ENCODE data around the gene RPL10.

DNA sequence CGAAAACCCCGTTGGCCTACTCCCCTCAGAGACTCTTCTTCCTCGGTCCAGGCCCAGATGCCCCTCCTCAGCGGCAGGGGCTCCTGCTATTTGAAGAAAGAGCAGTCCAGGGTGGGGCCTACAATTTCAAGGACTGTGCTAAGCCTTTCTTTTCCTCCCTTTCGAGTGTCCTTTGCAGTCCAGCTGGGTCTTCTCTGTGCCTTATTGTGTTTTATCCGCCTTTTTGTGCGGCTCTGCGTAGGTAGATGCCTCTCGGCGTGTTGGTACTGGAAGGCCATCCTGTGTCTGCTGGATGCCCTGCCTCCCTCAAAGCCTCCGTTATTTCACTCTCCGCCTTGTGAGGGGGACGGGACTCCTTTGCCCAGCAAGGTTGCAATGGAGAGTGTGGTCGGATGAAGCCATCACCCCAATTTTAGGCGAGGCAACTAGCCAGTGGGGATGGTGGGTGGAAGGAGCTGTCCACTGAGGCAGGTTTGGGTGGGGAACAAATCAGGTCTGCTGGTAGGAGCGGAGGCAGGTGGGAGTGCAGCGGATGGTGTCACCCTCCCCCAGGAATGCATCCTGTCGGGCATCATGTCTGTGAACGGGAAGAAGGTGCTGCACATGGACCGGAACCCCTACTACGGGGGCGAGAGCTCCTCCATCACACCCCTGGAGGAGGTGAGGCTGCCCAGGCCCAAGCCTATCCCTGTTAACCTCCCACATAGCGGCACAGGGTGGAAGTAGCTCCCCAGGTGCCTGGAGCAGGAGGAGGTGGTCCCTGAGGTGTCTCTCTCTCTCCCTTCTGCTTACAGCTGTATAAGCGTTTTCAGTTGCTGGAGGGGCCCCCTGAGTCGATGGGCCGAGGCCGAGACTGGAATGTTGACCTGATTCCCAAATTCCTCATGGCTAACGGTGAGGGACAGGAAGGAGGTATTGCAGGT, 40.1 kb downstream of the RPL10 start:
- TF ChIP-seq, protein P1, sequence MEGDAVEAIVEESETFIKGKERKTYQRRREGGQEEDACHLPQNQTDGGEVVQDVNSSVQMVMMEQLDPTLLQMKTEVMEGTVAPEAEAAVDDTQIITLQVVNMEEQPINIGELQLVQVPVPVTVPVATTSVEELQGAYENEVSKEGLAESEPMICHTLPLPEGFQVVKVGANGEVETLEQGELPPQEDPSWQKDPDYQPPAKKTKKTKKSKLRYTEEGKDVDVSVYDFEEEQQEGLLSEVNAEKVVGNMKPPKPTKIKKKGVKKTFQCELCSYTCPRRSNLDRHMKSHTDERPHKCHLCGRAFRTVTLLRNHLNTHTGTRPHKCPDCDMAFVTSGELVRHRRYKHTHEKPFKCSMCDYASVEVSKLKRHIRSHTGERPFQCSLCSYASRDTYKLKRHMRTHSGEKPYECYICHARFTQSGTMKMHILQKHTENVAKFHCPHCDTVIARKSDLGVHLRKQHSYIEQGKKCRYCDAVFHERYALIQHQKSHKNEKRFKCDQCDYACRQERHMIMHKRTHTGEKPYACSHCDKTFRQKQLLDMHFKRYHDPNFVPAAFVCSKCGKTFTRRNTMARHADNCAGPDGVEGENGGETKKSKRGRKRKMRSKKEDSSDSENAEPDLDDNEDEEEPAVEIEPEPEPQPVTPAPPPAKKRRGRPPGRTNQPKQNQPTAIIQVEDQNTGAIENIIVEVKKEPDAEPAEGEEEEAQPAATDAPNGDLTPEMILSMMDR (IDR thresholded peaks at IDR 0.05), result no peak
- TF ChIP-seq POLR2A (IDR thresholded peaks at IDR 0.05) (no peak), EP300 (IDR thresholded peaks at IDR 0.05) (no peak)

Measured in tibial nerve (tissue), 4 donors.